Gastroesophageal sphincter (tissue), 4 donors: Measurements from ENCODE around the gene SUSD6. TPM values are rescaled to one million over a fixed set of nuclear protein-coding genes. Genes with fewer than 3 reads are reported as not detected.

Source experiments
- ATAC-seq: fragments of 150-250 bp; one replicate; pipeline ENCODE4 v1.9.1; 2016; ENCODE audit warnings: mild to moderate bottlenecking, moderate library complexity
- H3K27ac ChIP-seq, 4 donors: fragments of 200-600 bp; sonication (generic) in 3 of 4; 1 replicate in 3 of 4; 2 replicates in 1 of 4; pipeline ENCODE4 v1.5.1; 2016 to 2019
- H3K27me3 ChIP-seq: fragments of 200-600 bp; sonication (generic); one replicate; pipeline ENCODE4 v1.5.1; 2019
- H3K36me3 ChIP-seq, 2 donors: fragments of 200-600 bp; sonication (generic); one replicate each; pipeline ENCODE4 v1.5.1; 2019; ENCODE audit warnings: control low read depth in 1 of 2
- H3K4me1 ChIP-seq, 3 donors: fragments of 200-600 bp; sonication (generic); 1 replicate in 2 of 3; 2 replicates in 1 of 3; pipeline ENCODE4 v1.5.1; 2016 to 2019; ENCODE audit warnings: control low read depth in 2 of 3
- H3K4me3 ChIP-seq, 2 donors: fragments of 200-600 bp; sonication (generic); one replicate each; pipeline ENCODE4 v1.5.1; 2019; ENCODE audit warnings: mild to moderate bottlenecking in 1 of 2, moderate library complexity in 1 of 2
- H3K9me3 ChIP-seq, 3 donors: fragments of 200-600 bp; sonication (generic); one replicate each; pipeline ENCODE4 v1.5.1; 2017 to 2019; ENCODE audit warnings: control low read depth in 2 of 3
- CTCF ChIP-seq, 4 experiments: fragments of 200-600 bp in 2 of 4; fragments of 450-650 bp in 2 of 4; sonication (generic) in 1 of 4; IDR thresholded peaks; one replicate each; pipeline ENCODE4 v1.5.1; 2017 to 2019; ENCODE audit warnings: antibody characterized with exemption in 4 of 4, mild to moderate bottlenecking in 2 of 4, moderate library complexity in 2 of 4
- EP300 ChIP-seq: sonication (generic); formaldehyde crosslinking; IDR thresholded peaks from one replicate; pipeline ENCODE4 v1.6.1; 2017; ENCODE audit warnings: antibody characterized with exemption, mild to moderate bottlenecking
- POLR2A ChIP-seq, 2 donors: fragments of 450-650 bp; IDR thresholded peaks; one replicate each; pipeline ENCODE4 v1.6.1; 2017; ENCODE audit warnings: antibody characterized with exemption in 2 of 2, mild to moderate bottlenecking in 2 of 2, moderate library complexity in 1 of 2
- POLR2AphosphoS5 ChIP-seq: sonication (generic); formaldehyde crosslinking; IDR thresholded peaks from one replicate; pipeline ENCODE4 v1.6.1; 2017; ENCODE audit warnings: antibody characterized with exemption
- WGBS, 2 donors: methylation state at CpG; one replicate each; pipeline ENCODE4 v1.1.5; 2018; ENCODE audit warnings: low coverage in 1 of 2; 5-methylcytosine and 5-hydroxymethylcytosine counted together
- total RNA-seq, 4 donors: library from RNA; depleted of rRNA; stranded (reverse); fragments of >200 nt; gene quantifications; one replicate each; pipeline ENCODE4 v1.1.0, GENCODE V29; 2016

The SUSD6 gene
- total RNA-seq, 4 donors from 2014 or later: 24.4 to 40.6 (median 38.5) TPM

GRCh38 chr14:69650948-69651369 lies 39.6 kb downstream of the SUSD6 start:
- Histone ChIP-seq H3K36me3 (no peaks in the 10 kb centered on the region), H3K9me3 (no peaks in the 10 kb centered on the region), H3K27ac (peak overlapping the region; percentile 20 to 78 (median 74)), H3K4me3 (no peak overlapping the region), H3K27me3 (no peaks in the 10 kb centered on the region), H3K4me1 (peaks cover 30 to 99% (median 66%) of the 10 kb centered on the region in 3 donors)
- ATAC-seq: no peak
- WGBS, 2 donors: 67% methylated on average over 1 of the region's 3 CpGs; no CpG with 5 or more reads in 1 of the 2 donors
- TF ChIP-seq EP300 (no peak), CTCF (IDR thresholded peaks at IDR 0.05) (no peak), POLR2AphosphoS5 (peak; percentile 14)

- TF ChIP-seq POLR2AphosphoS5 (no peak), CTCF (IDR thresholded peaks at IDR 0.05) (no peak), POLR2A (IDR thresholded peaks at IDR 0.05) (no peak), EP300 (no peak)
- H3K27ac ChIP-seq: peak overlapping the region; percentile 20 to 78 (median 74)
- ATAC-seq: no peak
Observed at GRCh38 chr14:69651664-69652063, 40.3 kb downstream of the SUSD6 start.

GRCh38 chr14:69652942-69653684 lies 41.7 kb downstream of the SUSD6 start:
- ATAC-seq: peak; percentile 32
- peaks cover 28 to 94% (median 65%) of the 10 kb centered on the region in 3 donors for H3K4me1 ChIP-seq

More at GRCh38 chr14:69651664-69652063, 40.3 kb downstream of the SUSD6 start:
- Histone ChIP-seq H3K4me1 (peaks cover 30 to 95% (median 66%) of the 10 kb centered on the region in 3 donors), H3K36me3 (no peaks in the 10 kb centered on the region), H3K9me3 (no peaks in the 10 kb centered on the region), H3K4me3 (no peak overlapping the region), H3K27me3 (no peaks in the 10 kb centered on the region)
- 50 to 88% methylated on average over 1 of the region's 1 CpG for WGBS, 2 donors

GRCh38 chr14:69654116-69654515 lies 42.7 kb downstream of the SUSD6 start:
- WGBS, 2 donors: 44 to 92% methylated on average over 3 of the region's 3 CpGs
- peaks cover 23 to 94% (median 63%) of the 10 kb centered on the region in 3 donors for H3K4me1 ChIP-seq
- H3K27me3 ChIP-seq: no peaks in the 10 kb centered on the region
- TF ChIP-seq EP300 (no peak), CTCF (IDR thresholded peaks at IDR 0.05) (no peak), POLR2AphosphoS5 (no peak), POLR2A (IDR thresholded peaks at IDR 0.05) (no peak)
- H3K36me3 ChIP-seq: peaks cover 0 to 4% of the 10 kb centered on the region in 2 donors
- H3K9me3 ChIP-seq: no peaks in the 10 kb centered on the region
- H3K4me3 ChIP-seq: no peak overlapping the region
- H3K27ac ChIP-seq: peak overlapping the region in 2 of 4 donors; percentile 25 to 39
- ATAC-seq: no peak

More at GRCh38 chr14:69652942-69653684, 41.7 kb downstream of the SUSD6 start:
- no peak for TF ChIP-seq POLR2AphosphoS5
- TF ChIP-seq EP300: no peak
- no peak for TF ChIP-seq CTCF (IDR thresholded peaks at IDR 0.05)
- TF ChIP-seq POLR2A (IDR thresholded peaks at IDR 0.05): no peak
- no peaks in the 10 kb centered on the region for H3K36me3 ChIP-seq
- no peak overlapping the region for H3K4me3 ChIP-seq
- H3K9me3 ChIP-seq: no peaks in the 10 kb centered on the region
- H3K27ac ChIP-seq: peak overlapping the region in 3 of 4 donors; percentile 40 to 78 (median 72)
- no peaks in the 10 kb centered on the region for H3K27me3 ChIP-seq
- 71 to 79% methylated on average over 5 to 9 of the region's 10 CpGs for WGBS, 2 donors
